Activated naive CD8-positive, alpha-beta T cell treated with anti-CD3 and anti-CD28 coated beads, Interleukin-2, amount 50 U/mL, for 24 hours (primary cell): Measurements from ENCODE around the gene DLD.
"Not testable (repeated sequence)": the region's sequence is repeated elsewhere in the genome, so short reads cannot be mapped to it uniquely, and the experiment has no call there.

Experiments used
- ATAC-seq: fragments of 150-1000 bp; cut with Tn5 transposase; one replicate; pipeline ENCODE4 v1.10.0; 2021
- DNase-seq: peaks from one replicate; pipeline ENCODE4 v3.0.0; 2021
- H3K27ac Mint-ChIP-seq: one replicate; pipeline ENCODE4 v1.8.0; 2021; ENCODE audit warnings: mild to moderate bottlenecking, mixed read lengths
- H3K27me3 Mint-ChIP-seq: one replicate; pipeline ENCODE4 v1.8.0; 2021; ENCODE audit warnings: mixed read lengths
- H3K36me3 Mint-ChIP-seq: one replicate; pipeline ENCODE4 v1.8.0; 2021; ENCODE audit warnings: low read depth, mixed read lengths
- H3K4me1 Mint-ChIP-seq: one replicate; pipeline ENCODE4 v1.8.0; 2021; ENCODE audit warnings: mixed read lengths
- H3K4me3 Mint-ChIP-seq: one replicate; pipeline ENCODE4 v1.8.0; 2021; ENCODE audit warnings: mild to moderate bottlenecking, moderate library complexity, mixed read lengths
- H3K9me3 Mint-ChIP-seq: one replicate; pipeline ENCODE4 v1.8.0; 2021; ENCODE audit warnings: mixed read lengths

The DLD gene

DNA sequence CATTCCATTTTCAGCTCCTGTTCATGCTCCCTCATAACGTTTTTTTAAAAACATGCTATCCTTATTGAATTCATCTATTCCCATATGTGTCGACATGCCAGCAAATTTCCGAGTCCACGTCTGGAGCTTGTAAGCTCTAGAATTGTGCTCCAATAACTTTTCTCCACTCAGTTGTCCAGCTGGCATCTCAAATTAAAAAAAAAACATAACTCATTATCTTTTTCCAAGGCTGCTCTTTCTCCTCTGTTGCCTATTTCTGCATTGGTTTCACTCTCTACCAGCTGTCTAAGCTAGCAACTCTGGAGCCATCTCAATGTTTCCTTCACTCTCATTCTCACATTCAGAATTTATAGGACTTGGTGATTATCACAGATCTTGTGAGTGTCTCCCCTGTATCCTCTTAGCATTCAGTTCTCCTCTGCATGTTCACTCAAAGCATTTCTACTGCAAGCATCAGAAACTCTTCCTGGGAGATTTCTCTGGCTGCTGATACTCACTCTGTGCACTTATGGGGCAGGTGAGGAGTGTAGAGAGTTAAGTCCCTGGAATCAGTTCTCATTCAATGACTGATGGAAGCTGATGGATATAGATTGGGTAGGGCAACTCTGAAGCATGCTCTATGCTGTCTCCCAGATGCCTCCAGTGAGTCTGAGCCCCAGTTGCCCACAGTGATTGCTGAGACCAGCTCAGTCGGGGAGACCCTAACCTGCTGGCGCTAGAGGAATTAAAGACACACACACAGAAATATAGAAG lies 6.7 kb upstream of the DLD start:
- Mint-ChIP-seq H3K27ac (no peak overlapping the region), H3K27me3 (peaks cover 17% of the 10 kb centered on the region), H3K4me3 (no peak overlapping the region), H3K36me3 (no peaks in the 10 kb centered on the region), H3K4me1 (no peaks in the 10 kb centered on the region), H3K9me3 (no peaks in the 10 kb centered on the region)
- no peak for DNase-seq
- no peak for ATAC-seq

DNA sequence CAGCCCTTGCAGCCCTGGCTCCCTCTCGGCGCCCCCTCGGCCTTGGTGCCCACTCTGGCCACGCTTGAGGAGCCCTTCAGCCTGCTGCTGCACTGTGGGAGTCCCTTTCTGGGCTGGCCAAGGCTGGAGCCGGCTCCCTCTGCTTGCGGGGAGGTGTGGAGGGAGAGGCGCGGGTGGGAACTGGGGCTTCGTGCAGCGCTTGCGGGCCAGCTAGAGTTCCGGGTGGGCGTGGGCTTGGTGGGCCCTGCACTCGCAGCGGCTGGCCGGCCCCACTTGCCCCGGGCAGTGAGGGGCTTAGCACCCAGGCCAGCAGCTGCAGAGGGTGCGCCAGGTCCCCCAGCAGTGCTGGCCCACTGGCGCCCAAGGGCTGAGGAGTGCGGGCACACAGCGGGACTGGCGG lies 3.2 kb upstream of the DLD start:
- ATAC-seq, DNase-seq, H3K36me3 Mint-ChIP-seq, H3K9me3 Mint-ChIP-seq, H3K27ac Mint-ChIP-seq, H3K4me3 Mint-ChIP-seq: not testable (repeated sequence)
- Mint-ChIP-seq H3K4me1 (peaks cover 23% of the 10 kb centered on the region), H3K27me3 (peaks cover 15% of the 10 kb centered on the region)

DNA sequence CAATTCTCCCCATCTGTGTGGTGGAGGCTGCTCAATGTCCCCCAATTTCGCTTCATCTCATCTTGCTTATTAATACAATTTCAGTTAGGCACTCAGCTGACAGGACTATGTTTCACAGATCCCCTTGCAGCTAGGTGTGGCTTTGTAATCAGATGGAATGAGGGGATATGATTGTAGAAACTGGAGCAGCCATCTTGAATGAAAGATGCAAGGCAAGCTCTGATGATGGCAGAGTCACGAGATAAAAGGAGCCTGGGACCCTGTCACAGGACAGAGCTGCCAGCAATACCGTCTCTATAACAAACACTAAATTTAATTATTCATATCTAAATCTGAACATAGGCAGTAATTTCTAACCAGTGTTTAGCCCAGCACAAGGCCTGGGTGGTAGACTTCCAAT lies 991 bp upstream of the DLD start:
- ATAC-seq = no peak
- Mint-ChIP-seq H3K27ac (peak overlapping the region; percentile 99), H3K4me1 (peaks cover 44% of the 10 kb centered on the region), H3K4me3 (peak overlapping the region; percentile 99), H3K27me3 (peaks cover 6% of the 10 kb centered on the region), H3K9me3 (no peaks in the 10 kb centered on the region), H3K36me3 (peaks cover 21% of the 10 kb centered on the region)
- DNase-seq = no peak

DNA sequence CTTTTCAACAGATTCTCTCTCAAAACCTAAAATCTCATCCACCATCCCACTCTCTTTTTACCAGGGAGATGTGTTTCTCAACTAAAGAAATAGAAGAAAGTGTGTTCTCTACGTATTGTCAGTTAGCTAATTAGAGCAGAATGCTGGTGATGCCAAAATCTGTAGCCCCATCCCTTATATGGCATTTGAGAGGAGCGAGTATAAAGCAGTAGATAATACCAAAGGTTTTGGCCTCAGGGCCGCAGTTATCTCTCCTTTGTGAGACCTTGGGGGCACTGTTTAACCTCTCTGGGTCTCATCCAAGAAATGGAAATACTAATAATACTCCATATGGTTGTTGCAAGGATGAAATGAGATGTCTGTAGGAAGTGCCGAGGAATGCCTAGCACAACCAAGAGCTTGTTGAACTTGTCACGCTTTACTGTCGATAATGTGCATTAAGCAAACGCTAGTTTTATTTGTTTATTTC lies 456 bp upstream of the DLD start:
- Mint-ChIP-seq H3K27me3 (peaks cover 5% of the 10 kb centered on the region), H3K4me1 (peaks cover 48% of the 10 kb centered on the region), H3K27ac (peak overlapping the region; percentile 99), H3K9me3 (no peaks in the 10 kb centered on the region), H3K36me3 (peaks cover 26% of the 10 kb centered on the region), H3K4me3 (peak overlapping the region; percentile 99)
- ATAC-seq (no peak), DNase-seq (no peak)

DNA sequence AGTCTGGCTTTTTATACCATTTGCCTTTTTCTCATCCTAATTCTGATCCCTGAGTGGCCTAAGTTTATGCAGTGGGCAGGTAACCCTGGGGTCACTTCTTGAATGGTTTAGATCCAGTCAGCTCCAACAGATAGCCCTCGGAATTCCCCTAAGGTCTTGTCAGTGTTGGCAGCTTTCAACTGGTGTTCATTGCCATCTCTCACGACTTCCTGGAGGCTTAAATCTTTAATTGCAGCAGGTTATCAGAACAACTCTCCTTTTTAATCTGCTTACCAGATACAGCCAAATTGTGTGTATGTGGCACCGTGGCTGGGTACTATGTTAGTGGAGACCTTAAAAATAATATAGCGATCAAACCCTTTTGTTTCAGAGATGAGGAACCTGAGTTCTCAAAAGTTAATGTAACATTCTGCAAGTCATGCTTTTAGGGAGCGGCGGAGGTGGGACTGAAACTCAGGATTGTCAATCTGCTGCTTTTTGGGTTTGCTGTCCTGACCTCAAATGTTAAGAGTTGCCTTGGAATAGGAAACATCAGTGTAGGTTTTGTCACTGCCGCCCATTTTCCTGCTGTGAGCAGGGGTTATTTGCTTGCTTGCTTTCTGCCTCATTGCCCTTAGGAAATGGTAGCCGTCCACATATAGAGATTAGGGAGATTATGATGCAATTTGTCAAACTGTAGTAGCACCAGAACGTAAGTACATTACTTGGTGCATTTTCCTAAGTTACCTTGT lies 818 bp downstream of the DLD start:
- peaks cover 32% of the 10 kb centered on the region for H3K36me3 Mint-ChIP-seq
- no peaks in the 10 kb centered on the region for H3K9me3 Mint-ChIP-seq
- peak overlapping the region; percentile 90 for H3K27ac Mint-ChIP-seq
- DNase-seq = peak; percentile 12
- ATAC-seq = peak; percentile 9
- H3K4me1 Mint-ChIP-seq = peaks cover 55% of the 10 kb centered on the region
- H3K27me3 Mint-ChIP-seq = no peaks in the 10 kb centered on the region
- peak overlapping the region; percentile 99 for H3K4me3 Mint-ChIP-seq

DNA sequence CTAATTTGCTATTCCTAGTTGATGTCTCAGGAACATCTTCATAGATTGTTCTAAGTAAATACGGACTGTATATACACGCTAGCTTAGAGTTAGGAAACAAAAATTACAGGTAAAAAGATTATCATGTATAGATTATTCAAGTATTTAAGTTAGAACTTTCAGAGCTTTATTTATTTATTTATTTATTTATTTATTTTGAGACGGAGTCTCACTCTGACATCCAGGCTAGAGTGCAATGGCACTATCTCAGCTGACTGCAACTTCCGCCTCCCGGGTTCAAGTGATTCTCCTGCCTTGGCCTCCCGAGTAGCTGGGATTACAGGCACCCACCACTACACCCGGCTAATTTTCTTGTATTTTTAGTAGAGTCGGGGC lies 1.4 kb downstream of the DLD start:
- H3K27me3 Mint-ChIP-seq, H3K9me3 Mint-ChIP-seq, DNase-seq, ATAC-seq: not testable (repeated sequence)
- Mint-ChIP-seq H3K27ac (peak overlapping the region; percentile 90), H3K36me3 (peaks cover 37% of the 10 kb centered on the region), H3K4me3 (peak overlapping the region; percentile 99), H3K4me1 (peaks cover 59% of the 10 kb centered on the region)

DNA sequence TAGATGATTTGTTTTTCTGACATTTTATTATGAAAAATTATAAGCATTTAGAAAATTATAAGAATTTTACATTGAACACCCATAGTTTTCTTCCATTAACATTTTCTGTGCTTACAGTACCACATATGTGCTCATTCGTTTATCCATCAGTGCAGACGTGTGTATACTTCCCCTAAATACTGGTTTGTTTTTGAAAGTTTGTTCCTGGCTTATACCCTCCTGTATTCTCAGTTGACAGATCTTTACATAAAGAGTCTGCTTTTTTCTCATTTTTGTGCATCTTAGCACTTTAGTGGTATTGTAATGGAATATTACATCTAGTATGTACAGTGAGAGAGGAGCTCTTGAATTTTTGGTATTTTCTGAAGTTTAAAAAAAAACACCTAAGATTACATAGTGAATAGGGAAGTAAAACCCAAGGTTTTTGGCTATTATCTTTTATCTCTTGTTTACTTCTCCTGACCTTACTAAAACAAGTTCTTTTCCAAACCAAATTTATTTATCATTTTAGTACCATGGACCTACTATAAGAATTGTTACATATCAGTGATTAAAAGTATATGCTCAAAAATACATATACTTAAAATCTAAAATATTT lies 8.1 kb downstream of the DLD start:
- DNase-seq = no peak
- Mint-ChIP-seq H3K9me3 (no peaks in the 10 kb centered on the region), H3K27ac (no peak overlapping the region), H3K27me3 (no peaks in the 10 kb centered on the region), H3K4me1 (peaks cover 43% of the 10 kb centered on the region), H3K4me3 (no peak overlapping the region), H3K36me3 (peaks cover 43% of the 10 kb centered on the region)
- no peak for ATAC-seq

DNA sequence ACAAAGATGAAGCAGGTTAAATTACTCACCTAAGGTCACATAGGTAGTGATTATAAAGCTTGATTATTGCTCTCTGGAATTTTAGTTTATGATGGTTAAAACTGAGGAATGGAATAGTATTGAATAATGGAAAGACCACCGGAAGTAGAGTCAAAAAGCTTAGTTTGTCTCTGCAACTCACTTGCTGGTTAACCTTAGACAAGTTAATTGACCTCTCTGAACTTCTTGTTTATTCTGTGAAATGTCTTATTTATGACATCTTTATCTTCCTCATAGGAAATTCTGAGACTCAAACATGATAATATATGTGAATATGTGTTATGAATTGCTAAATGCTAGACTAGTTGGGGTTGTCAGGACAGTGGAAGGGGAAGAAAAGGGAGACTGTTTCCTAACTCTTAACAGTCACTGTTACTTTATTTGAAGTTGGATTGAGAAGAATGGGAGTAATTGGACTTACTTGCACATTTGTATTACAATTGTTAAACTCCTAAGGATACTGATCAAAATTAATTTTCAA lies 9.6 kb downstream of the DLD start:
- H3K4me1 Mint-ChIP-seq = peaks cover 30% of the 10 kb centered on the region
- H3K4me3 Mint-ChIP-seq = no peak overlapping the region
- no peak for ATAC-seq
- DNase-seq = no peak
- no peak overlapping the region for H3K27ac Mint-ChIP-seq
- peaks cover 29% of the 10 kb centered on the region for H3K36me3 Mint-ChIP-seq
- no peaks in the 10 kb centered on the region for H3K27me3 Mint-ChIP-seq
- H3K9me3 Mint-ChIP-seq = no peaks in the 10 kb centered on the region

DNA sequence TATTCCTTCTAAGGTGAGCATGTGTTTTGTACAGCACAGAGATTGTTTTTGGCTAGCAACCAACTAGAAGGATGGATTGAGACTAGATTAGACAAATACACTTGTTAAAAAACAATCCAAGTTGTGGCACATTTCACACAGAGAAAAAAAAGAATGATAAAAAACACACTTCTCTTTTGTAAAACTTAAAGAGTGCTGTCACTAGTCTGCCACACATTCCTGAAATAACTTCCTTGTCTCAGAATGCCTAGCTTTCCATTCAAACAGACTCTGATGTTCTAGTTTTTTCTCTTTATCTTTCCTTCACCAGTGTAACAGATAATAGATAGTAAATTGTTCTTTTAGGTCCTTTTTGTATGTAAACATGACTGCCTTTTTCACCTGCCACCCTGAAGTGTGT lies 11.4 kb downstream of the DLD start:
- Mint-ChIP-seq H3K36me3 (peaks cover 29% of the 10 kb centered on the region), H3K4me3 (no peak overlapping the region), H3K27ac (no peak overlapping the region), H3K4me1 (peaks cover 19% of the 10 kb centered on the region), H3K27me3 (no peaks in the 10 kb centered on the region), H3K9me3 (no peaks in the 10 kb centered on the region)
- DNase-seq (no peak), ATAC-seq (no peak)

DNA sequence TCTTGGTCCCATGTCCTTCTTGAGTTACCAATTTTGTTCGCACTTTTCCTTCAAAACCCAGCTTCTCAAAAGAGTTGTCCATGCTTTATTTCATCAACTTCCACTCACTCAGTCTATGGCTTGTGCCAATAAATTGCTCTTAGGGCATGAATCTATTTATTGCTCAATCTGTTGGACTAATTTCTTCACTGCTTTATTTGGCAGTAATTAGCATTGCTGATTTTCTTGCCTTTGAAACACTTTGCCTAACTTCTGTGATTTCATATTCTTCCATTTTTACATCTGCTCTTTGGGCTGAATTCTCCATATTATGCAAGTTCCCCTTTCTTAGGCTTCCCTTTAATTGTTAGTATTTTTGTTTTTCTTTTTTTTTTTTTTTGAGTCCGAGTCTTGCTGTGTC lies 16.8 kb downstream of the DLD start:
- Mint-ChIP-seq H3K4me1 (peaks cover 6% of the 10 kb centered on the region), H3K27me3 (no peaks in the 10 kb centered on the region), H3K27ac (no peak overlapping the region), H3K36me3 (peaks cover 61% of the 10 kb centered on the region), H3K4me3 (no peak overlapping the region), H3K9me3 (no peaks in the 10 kb centered on the region)
- ATAC-seq (no peak), DNase-seq (no peak)

DNA sequence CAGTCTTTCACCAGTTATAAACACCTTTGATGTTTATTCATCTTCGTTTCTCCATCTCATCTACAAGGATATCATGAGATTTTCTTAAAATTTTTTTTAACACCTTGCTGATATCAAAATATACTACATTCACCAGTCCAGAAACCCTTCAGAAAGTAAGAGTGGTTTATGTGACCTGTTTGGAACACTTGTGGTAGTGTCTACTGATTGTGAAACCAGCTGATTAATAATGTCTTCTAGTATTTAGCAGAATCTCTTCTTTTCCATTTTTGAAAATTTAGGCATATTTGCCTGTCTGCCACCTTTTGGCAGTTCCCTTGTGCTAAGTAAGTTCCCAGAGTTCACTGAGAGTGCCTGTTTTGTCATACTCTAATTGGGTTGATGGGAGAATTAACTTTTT lies 18.5 kb downstream of the DLD start:
- H3K27me3 Mint-ChIP-seq = no peaks in the 10 kb centered on the region
- H3K36me3 Mint-ChIP-seq = peaks cover 62% of the 10 kb centered on the region
- no peak overlapping the region for H3K4me3 Mint-ChIP-seq
- no peak for DNase-seq
- peaks cover 18% of the 10 kb centered on the region for H3K4me1 Mint-ChIP-seq
- no peak overlapping the region for H3K27ac Mint-ChIP-seq
- H3K9me3 Mint-ChIP-seq = no peaks in the 10 kb centered on the region
- no peak for ATAC-seq

DNA sequence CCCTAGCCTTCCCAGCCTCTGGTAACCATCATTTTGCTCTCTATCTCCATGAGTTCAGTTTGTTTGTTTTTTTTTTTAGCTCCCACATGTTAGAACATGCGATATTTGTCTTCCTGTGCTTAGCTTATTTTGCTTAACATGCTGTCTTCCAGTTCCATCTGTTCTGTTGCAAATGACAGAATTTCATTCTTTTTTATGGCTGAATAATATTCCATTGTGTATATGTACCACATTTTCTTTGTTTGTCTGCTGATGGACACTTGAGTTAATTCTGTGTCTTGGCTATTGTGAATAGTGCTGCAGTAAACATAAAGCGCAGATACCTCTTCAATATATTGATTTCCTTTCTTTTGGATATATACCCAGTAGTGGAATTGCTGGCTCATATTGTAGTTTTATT lies 21.0 kb downstream of the DLD start:
- peaks cover 25% of the 10 kb centered on the region for H3K4me1 Mint-ChIP-seq
- no peaks in the 10 kb centered on the region for H3K27me3 Mint-ChIP-seq
- no peak for ATAC-seq
- peaks cover 68% of the 10 kb centered on the region for H3K36me3 Mint-ChIP-seq
- no peak overlapping the region for H3K27ac Mint-ChIP-seq
- DNase-seq = no peak
- H3K4me3 Mint-ChIP-seq = no peak overlapping the region
- H3K9me3 Mint-ChIP-seq = no peaks in the 10 kb centered on the region

DNA sequence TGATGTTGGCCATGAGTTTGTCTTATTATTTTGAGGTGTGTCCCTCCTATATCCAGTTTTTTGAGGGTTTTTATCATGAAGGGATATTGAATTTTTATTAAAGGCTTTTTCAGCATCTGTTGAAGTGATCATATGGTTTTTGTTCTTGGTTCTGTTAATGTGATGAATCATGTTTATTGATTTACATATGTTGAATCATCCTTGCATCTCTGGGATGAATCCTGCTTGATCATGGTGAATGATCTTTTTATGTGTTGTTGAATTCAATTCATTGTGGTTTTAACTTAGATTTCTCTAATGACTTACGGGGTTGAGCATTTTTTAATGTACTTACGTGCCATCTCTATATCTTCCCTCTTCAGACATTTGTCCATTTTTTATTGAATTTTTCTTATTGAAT lies 22.9 kb downstream of the DLD start:
- peaks cover 73% of the 10 kb centered on the region for H3K36me3 Mint-ChIP-seq
- H3K4me1 Mint-ChIP-seq = peaks cover 25% of the 10 kb centered on the region
- DNase-seq (no peak), ATAC-seq (no peak)
- no peak overlapping the region for H3K4me3 Mint-ChIP-seq
- H3K27ac Mint-ChIP-seq = no peak overlapping the region
- no peaks in the 10 kb centered on the region for H3K9me3 Mint-ChIP-seq
- H3K27me3 Mint-ChIP-seq = no peaks in the 10 kb centered on the region

DNA sequence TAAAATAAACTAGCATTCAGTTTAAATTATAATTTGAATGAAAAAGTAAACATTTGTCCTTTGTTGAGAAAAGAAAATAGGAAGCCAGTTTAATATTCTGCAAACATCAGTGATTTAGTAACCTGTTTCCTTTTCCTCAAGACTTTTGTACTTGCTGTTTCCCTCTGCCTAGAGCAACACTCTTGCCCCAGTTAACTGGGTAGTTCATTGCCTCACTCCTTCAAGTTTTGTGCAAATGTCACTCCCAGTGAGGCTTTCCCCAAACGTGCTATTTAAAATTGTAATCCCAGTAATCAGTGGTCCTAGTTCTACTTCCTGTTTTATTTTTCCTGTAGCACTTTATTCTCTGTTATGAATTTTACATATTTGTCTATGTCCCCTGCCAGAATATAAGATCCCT lies 23.8 kb downstream of the DLD start:
- H3K4me1 Mint-ChIP-seq = peaks cover 24% of the 10 kb centered on the region
- peaks cover 73% of the 10 kb centered on the region for H3K36me3 Mint-ChIP-seq
- H3K27me3 Mint-ChIP-seq = no peaks in the 10 kb centered on the region
- DNase-seq (no peak), ATAC-seq (no peak)
- peak overlapping the region; percentile 15 for H3K27ac Mint-ChIP-seq
- H3K4me3 Mint-ChIP-seq = no peak overlapping the region
- no peaks in the 10 kb centered on the region for H3K9me3 Mint-ChIP-seq

DNA sequence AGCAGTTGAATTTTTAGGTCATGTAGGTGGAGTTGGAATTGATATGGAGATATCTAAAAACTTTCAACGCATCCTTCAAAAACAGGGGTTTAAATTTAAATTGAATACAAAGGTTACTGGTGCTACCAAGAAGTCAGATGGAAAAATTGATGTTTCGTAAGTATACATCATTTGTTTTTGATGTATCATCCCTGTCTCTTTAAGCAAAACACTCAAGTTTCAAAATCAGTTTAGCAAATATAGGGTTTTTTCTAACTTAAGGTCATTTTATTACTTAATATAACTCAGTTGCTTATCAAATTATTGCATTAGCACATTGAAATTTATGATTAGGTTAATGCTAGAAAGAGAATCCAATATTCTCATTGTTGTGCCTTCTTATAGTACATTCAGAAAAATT lies 24.6 kb downstream of the DLD start:
- Mint-ChIP-seq H3K9me3 (no peaks in the 10 kb centered on the region), H3K4me1 (peaks cover 30% of the 10 kb centered on the region), H3K36me3 (peaks cover 73% of the 10 kb centered on the region), H3K4me3 (no peak overlapping the region), H3K27me3 (no peaks in the 10 kb centered on the region), H3K27ac (no peak overlapping the region)
- DNase-seq (no peak), ATAC-seq (no peak)
